ENCODE measurements around the gene FOLR1. TPM values are rescaled to one million over a fixed set of nuclear protein-coding genes. Genes with fewer than 3 reads are reported as not detected.

Gene FOLR1
- total and polyA plus RNA-seq, 10 of the 15 experiments (the other 5 are each of a cell fraction or from before 2014, with no cell fraction given), result not detected

DNA sequence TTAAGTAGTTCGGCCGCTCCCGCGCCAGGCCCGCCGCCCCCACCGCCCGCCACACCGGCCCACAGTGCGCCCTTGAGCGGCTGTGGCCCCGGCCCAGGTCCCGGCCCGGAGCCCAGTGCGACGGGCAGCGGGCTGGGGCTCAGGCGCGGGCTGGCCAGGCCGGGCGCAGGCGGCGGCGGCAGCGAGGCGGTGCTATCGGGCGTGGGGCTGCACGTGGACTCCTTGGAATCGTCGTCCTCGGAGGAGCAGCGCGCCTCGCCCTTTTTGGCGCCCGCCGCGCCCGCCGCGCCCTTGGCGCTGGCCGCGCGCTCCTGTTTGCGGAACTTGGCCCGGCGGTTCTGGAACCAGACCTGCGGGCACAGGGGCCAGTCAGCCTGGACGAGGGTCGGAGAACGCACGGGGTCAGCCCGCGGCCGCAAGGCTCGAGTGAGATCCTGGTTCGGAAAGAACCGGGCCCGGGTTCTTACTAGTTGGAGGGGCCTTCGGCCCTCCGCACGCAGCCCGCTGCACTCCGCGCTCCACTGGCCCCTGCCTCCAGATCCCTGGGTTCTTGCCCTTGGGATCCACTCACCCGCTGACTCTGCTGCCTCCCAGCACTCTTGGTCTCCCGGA lies 48.0 kb downstream of the FOLR1 start (continued):
- TF ChIP-seq ZBTB11 (CRISPR knock-in tag; IDR thresholded peaks at IDR 0.05), result no peak
- no peak for TF ChIP-seq NBN (IDR thresholded peaks at IDR 0.05)
- TF ChIP-seq YBX1 (IDR thresholded peaks at IDR 0.05), result no peak
- TF ChIP-seq PAX8 (IDR thresholded peaks at IDR 0.05), result no peak
- TF ChIP-seq KLF5 (IDR thresholded peaks at IDR 0.05; ENCODE audit: partially characterized antibody), result no peak

DNA sequence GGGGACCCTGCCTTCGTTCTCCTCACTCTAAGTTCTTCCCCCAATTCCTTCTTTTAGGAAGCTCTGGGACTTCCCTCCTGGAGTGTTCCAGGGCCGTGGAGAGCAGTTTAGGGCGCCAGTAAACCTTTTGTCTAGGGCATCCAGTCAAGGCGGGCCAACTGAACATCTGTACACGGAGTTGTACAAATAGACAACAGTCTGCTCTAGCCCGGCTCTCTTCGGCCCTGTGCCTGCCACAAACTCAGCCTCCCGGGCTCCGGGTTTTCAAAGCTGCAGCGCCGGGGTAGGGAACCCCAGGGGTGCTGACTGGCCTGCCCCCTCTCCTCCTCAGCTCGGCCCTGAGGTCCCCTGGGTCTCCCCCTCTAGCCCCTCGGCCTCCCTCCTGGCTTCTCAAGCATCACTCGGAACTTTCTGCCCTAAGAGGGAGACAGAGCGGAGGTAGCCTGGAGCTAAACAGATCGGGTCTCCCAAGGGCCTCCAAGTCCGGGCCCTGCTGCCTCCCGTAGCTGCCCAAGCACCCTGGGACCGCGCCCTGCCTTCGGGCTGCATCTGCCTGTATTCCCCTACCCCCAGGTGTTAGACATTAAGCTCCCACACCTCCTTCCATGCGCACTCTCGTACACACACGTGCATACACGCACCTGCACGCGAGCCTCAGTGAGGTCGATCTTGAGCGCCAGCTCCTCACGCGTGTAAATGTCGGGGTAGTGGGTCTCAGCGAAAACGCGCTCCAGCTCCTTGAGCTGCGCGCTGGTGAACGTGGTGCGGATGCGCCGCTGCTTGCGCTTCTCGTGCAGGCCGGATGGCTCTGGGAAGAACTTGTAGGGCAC lies 48.7 kb downstream of the FOLR1 start:
- DNase-seq (ENCODE audit: low read depth, low spot score) (no peak), ATAC-seq (peak; percentile 12), FAIRE-seq (no peak)
- POLR2A ChIA-PET, result no interaction called here
- H3K36me3 ChIP-seq (ENCODE audit: control insufficient read depth in 2 of 2, insufficient read depth in 2 of 2, low read length in 1 of 2), result peaks cover 0 to 5% of the 10 kb centered on the region in 2 experiments; a peak in 3 of 4 replicates
- no peaks in the 10 kb centered on the region; the same call in 1 of the 2 replicates for H4K20me1 ChIP-seq (ENCODE audit: control insufficient read depth, insufficient read depth)
- no TSS peak for BruUV-seq (replicated peaks)
- no peak overlapping the region for H3K4me2 ChIP-seq (ENCODE audit: control insufficient read depth, insufficient read depth)
- H2AFZ ChIP-seq (ENCODE audit: control insufficient read depth, low read depth, low read length), result no peak overlapping the region
- intact Hi-C loops (cut with micrococcal nuclease; ENCODE audit: unreplicated experiment), result no loop called here
- H3K27ac ChIP-seq (ENCODE audit: control insufficient read depth, insufficient read depth), result no peak overlapping the region
- peaks cover 11 to 15% of the 10 kb centered on the region in 2 experiments; a peak in 3 of 4 replicates for H3K27me3 ChIP-seq (replicated peaks in 1 of 2; ENCODE audit: control insufficient read depth in 2 of 2, insufficient read depth in 2 of 2, low read length in 1 of 2)
- no peak overlapping the region for H3K9ac ChIP-seq (ENCODE audit: control insufficient read depth, insufficient read depth, low read length)
- no peaks in the 10 kb centered on the region for H3K79me2 ChIP-seq (ENCODE audit: control insufficient read depth, insufficient read depth, low read length)
- H3K9me3 ChIP-seq (replicated peaks; ENCODE audit: control insufficient read depth, insufficient read depth, low read length), result no peaks in the 10 kb centered on the region; the same call in 2 of the 3 replicates
- 3% methylated on average over 44 of the region's 44 CpGs for WGBS (ENCODE audit: insufficient coverage, insufficient replicate concordance, low lambda C conversion rate, missing lambda C conversion rate)
- peaks cover 4% of the 10 kb centered on the region for H3K4me1 ChIP-seq (ENCODE audit: control insufficient read depth, insufficient read depth, low read length)
- RAD21 ChIA-PET (ENCODE audit: unreplicated experiment), result interaction anchor here (0.6 kb wide), 1 partner anchor 182 kb away, joined by 3 read pairs; no protein-coding TSS in a partner anchor
- SMC1A ChIA-PET (ENCODE audit: uncharacterized antibody, unreplicated experiment), result no interaction called here
- CTCF ChIA-PET, result interaction anchor here (2.0 kb wide), 1 partner anchor 190 kb away, joined by 10 read pairs; no protein-coding TSS in a partner anchor
- in situ Hi-C loops (cut with MboI), result no loop called here
- no peak overlapping the region for H3K4me3 ChIP-seq
- no peak for TF ChIP-seq PAX5 (IDR thresholded peaks at IDR 0.05; ENCODE audit: borderline replicate concordance, low read depth, low read length)
- no peak for TF ChIP-seq NR2F1 (conservative IDR thresholded peaks at IDR 0.05)
- TF ChIP-seq HDAC2 (IDR thresholded peaks at IDR 0.05), result no peak
- TF ChIP-seq TARDBP (IDR thresholded peaks at IDR 0.05; ENCODE audit: borderline replicate concordance), result no peak
- TF ChIP-seq ELK1 (IDR thresholded peaks at IDR 0.05; ENCODE audit: low read depth, low read length), result no peak
- TF ChIP-seq MEF2A (IDR thresholded peaks at IDR 0.05; ENCODE audit: insufficient read depth, low read depth, low read length), result no peak
- TF ChIP-seq EZH2 (IDR thresholded peaks at IDR 0.05; ENCODE audit: borderline replicate concordance, control insufficient read depth, low read depth, low read length), result peak; percentile 94
- no peak for TF ChIP-seq MXI1 (IDR thresholded peaks at IDR 0.05; ENCODE audit: low read depth, low read length)
- TF ChIP-seq, protein P1, sequence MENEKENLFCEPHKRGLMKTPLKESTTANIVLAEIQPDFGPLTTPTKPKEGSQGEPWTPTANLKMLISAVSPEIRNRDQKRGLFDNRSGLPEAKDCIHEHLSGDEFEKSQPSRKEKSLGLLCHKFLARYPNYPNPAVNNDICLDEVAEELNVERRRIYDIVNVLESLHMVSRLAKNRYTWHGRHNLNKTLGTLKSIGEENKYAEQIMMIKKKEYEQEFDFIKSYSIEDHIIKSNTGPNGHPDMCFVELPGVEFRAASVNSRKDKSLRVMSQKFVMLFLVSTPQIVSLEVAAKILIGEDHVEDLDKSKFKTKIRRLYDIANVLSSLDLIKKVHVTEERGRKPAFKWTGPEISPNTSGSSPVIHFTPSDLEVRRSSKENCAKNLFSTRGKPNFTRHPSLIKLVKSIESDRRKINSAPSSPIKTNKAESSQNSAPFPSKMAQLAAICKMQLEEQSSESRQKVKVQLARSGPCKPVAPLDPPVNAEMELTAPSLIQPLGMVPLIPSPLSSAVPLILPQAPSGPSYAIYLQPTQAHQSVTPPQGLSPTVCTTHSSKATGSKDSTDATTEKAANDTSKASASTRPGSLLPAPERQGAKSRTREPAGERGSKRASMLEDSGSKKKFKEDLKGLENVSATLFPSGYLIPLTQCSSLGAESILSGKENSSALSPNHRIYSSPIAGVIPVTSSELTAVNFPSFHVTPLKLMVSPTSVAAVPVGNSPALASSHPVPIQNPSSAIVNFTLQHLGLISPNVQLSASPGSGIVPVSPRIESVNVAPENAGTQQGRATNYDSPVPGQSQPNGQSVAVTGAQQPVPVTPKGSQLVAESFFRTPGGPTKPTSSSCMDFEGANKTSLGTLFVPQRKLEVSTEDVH (IDR thresholded peaks at IDR 0.05; ENCODE audit: low read depth, partially characterized antibody), result no peak
- no peak for TF ChIP-seq TCF7 (IDR thresholded peaks at IDR 0.05; ENCODE audit: borderline replicate concordance)
- TF ChIP-seq KLF5 (IDR thresholded peaks at IDR 0.05; ENCODE audit: partially characterized antibody), result no peak
